CD4-positive, alpha-beta memory T cell (primary cell): ENCODE data around the gene USP14. TPM values are rescaled to one million over a fixed set of nuclear protein-coding genes. Genes with fewer than 3 reads are reported as not detected.
"Not testable (repeated sequence)": the region's sequence is repeated elsewhere in the genome, so short reads cannot be mapped to it uniquely, and the experiment has no call there.

Experiments used
- CTCF ChIA-PET: fragments of 350-600 bp; sonication (Branson Sonifier 250); formaldehyde crosslinking; loops from one replicate; lab custom pipeline; 2021; ENCODE audit warnings: inconsistent platforms; ENCODE audit not compliant: partially characterized antibody; lab: Charles Lee
- POLR2A ChIA-PET: fragments of 350-600 bp; sonication (Branson Sonifier 250); formaldehyde crosslinking; loops from one replicate; lab custom pipeline; 2021; ENCODE audit not compliant: partially characterized antibody; lab: Charles Lee
- DNase-seq, 5 donors: peaks; one replicate each; pipeline versions ENCODE4 v3.0.0 to v3.0.0-alpha.2; 2020 to 2022; ENCODE audit warnings: mixed read lengths in 1 of 5
- H3K27ac ChIP-seq: one replicate; pipeline ENCODE4 v1.7.0; 2013; ENCODE audit warnings: low read depth, low read length
- H3K27me3 ChIP-seq: 2 replicates; pipeline ENCODE4 v1.7.0; 2013; ENCODE audit warnings: mild to moderate bottlenecking, low read length, moderate library complexity; ENCODE audit not compliant: insufficient read depth
- H3K36me3 ChIP-seq: 2 replicates; pipeline ENCODE4 v1.7.0; 2013; ENCODE audit warnings: mild to moderate bottlenecking, low read length, moderate library complexity; ENCODE audit not compliant: insufficient read depth
- H3K4me1 ChIP-seq: 2 replicates; pipeline ENCODE4 v1.7.0; 2013; ENCODE audit warnings: mild to moderate bottlenecking, low read length, moderate library complexity; ENCODE audit not compliant: insufficient read depth
- H3K4me3 ChIP-seq, 2 donors: one replicate each; pipeline ENCODE4 v1.7.0; 2013; ENCODE audit warnings: low read length in 2 of 2, mild to moderate bottlenecking in 1 of 2
- H3K9me3 ChIP-seq, 2 donors: one replicate each; pipeline ENCODE4 v1.7.0; 2013; ENCODE audit warnings: low read length in 2 of 2, control low read depth in 1 of 2; ENCODE audit not compliant: control insufficient read depth in 1 of 2
- H3K27ac Mint-ChIP-seq, 7 donors: one replicate each; pipeline ENCODE4 v1.8.0; 2020 to 2021; ENCODE audit warnings: mixed read lengths in 7 of 7, mild to moderate bottlenecking in 6 of 7, inconsistent platforms in 3 of 7, moderate library complexity in 3 of 7
- H3K27me3 Mint-ChIP-seq, 2 donors: one replicate each; pipeline ENCODE4 v1.8.0; 2020 to 2021; ENCODE audit warnings: mixed read lengths in 2 of 2
- H3K36me3 Mint-ChIP-seq, 2 donors: one replicate each; pipeline ENCODE4 v1.8.0; 2020 to 2021; ENCODE audit warnings: mixed read lengths in 2 of 2, inconsistent platforms in 1 of 2, mild to moderate bottlenecking in 1 of 2
- H3K4me1 Mint-ChIP-seq, 4 donors: one replicate each; pipeline ENCODE4 v1.8.0; 2020 to 2021; ENCODE audit warnings: mixed read lengths in 4 of 4, mild to moderate bottlenecking in 1 of 4
- H3K4me3 Mint-ChIP-seq, 8 donors: one replicate each; pipeline ENCODE4 v1.8.0; 2020 to 2021; ENCODE audit warnings: mixed read lengths in 8 of 8, mild to moderate bottlenecking in 7 of 8, moderate library complexity in 6 of 8, inconsistent platforms in 3 of 8
- H3K9me3 Mint-ChIP-seq, 8 donors: one replicate each; pipeline ENCODE4 v1.8.0; 2020 to 2021; ENCODE audit warnings: mixed read lengths in 8 of 8, mild to moderate bottlenecking in 5 of 8, inconsistent platforms in 3 of 8, moderate library complexity in 1 of 8
- intact Hi-C: fragments of 100-400 bp; cut with micrococcal nuclease; formaldehyde crosslinking; loops from one replicate; pipeline ENCODE4 v1.15.1; 2023
- polyA plus RNA-seq, 2 donors: library from polyadenylated mRNA; unstranded; fragments of 300-500 nt; fragmentation: Illumina TruSeq; gene quantifications; one replicate each; pipeline ENCODE4 v1.2.3, GENCODE V29; 2021
- total RNA-seq, 2 experiments: library from RNA; stranded (reverse); gene quantifications; one replicate each; pipeline ENCODE4 v1.2.3, GENCODE V29; 2021

Gene USP14
- total and polyA plus RNA-seq, 4 experiments from 2014 or later, result 33.3 to 55.9 (median 43.1) TPM

DNA sequence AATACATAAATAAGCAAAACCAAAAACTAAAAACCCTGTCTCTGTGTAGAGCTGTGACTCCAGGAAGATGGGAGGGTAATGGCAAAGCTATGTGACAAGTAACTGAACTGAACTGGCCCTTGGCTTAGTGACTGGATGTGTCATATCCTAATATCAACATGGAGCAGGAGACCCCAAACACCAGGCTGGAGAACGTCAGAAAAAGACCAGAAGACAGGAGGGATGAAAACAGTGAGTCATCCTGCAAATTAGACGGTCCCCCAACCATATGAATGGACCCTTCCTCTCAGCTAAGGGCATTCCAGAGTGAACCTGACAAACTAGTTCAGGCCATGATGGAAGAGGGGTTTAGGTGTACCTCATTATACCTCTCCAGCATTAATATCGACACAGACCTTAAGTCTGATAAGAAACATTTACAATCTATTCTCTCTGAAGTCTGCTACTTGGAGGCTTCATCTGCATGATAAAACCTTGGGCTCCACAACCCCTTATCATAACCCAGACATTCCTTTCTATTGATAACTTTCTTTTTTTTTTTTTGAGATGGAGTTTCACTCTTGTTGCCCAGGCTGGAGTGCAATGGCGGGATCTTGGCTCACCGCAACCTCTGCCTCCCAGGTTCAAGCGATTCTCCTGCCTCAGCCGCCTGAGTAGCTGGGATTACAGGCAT, 15.6 kb upstream of the USP14 start:
- H3K36me3 Mint-ChIP-seq, H3K27me3 Mint-ChIP-seq, H3K9me3 Mint-ChIP-seq, H3K4me3 Mint-ChIP-seq, H3K27me3 ChIP-seq, H3K4me1 ChIP-seq, H3K27ac ChIP-seq, CTCF ChIA-PET, intact Hi-C loops, H3K4me1 Mint-ChIP-seq, H3K36me3 ChIP-seq, DNase-seq, H3K4me3 ChIP-seq, H3K9me3 ChIP-seq, POLR2A ChIA-PET, H3K27ac Mint-ChIP-seq: not testable (repeated sequence)

DNA sequence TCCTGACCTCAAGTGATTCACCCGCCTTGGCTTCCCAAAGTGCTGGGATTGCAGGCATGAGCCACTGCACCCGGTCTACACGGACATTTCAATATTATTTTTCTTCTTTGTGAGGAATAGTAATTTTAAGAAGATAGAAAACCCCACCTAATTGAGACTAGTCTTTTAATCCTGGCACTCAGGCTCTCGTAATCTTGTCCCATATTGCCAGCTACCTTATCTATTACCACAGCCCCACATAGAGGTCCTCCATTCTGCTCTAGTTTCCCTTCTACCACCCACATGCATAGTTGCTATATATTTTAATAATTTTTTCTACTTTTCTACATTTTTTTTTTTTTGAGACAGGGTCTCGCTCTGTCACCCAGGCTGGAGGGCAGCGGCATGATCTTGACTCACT, 9.5 kb upstream of the USP14 start:
- ChIA-PET CTCF (no interaction called here), POLR2A (interaction anchor here (0.7 kb wide), 1 partner anchor 119 kb away, joined by 3 read pairs; the partner anchor contains the start of gene THOC1)
- Histone ChIP-seq H3K4me3 (no peak overlapping the region), H3K36me3 (no peaks in the 10 kb centered on the region), H3K4me1 (no peaks in the 10 kb centered on the region), H3K9me3 (no peaks in the 10 kb centered on the region), H3K27me3 (no peaks in the 10 kb centered on the region), H3K27ac (no peak overlapping the region)
- Mint-ChIP-seq H3K9me3 (no peaks in the 10 kb centered on the region), H3K27ac (no peak overlapping the region), H3K36me3 (no peaks in the 10 kb centered on the region), H3K4me1 (no peaks in the 10 kb centered on the region), H3K4me3 (no peak overlapping the region), H3K27me3 (peaks cover 2 to 10% of the 10 kb centered on the region in 2 donors)
- DNase-seq, result no peak
- intact Hi-C loops, result no loop called here

DNA sequence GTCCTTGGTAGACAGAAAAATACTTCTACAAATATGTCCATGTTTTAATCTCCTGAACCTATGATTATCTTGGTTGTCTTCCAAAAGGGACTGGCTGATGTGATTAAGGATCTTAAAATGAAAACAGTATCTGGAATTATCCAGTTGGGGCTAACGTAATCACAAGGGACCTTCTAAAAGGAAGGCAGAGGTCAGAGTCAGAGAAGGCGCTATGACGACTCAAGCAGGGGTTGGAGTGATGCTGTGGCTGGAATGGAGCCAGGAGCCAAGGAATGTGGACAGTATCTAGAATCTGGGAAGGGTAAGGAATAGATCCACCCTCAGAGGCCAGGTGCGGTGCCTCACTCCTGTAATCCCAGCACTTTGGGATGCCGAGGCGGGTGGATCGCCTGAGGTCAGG, 4.2 kb upstream of the USP14 start:
- H3K4me3 Mint-ChIP-seq, result no peak overlapping the region
- H3K36me3 Mint-ChIP-seq, result peaks cover 0 to 4% of the 10 kb centered on the region in 2 donors
- POLR2A ChIA-PET, result no interaction called here
- peaks cover 3 to 8% (median 4%) of the 10 kb centered on the region in 4 donors for H3K4me1 Mint-ChIP-seq
- Histone ChIP-seq H3K27ac (no peak overlapping the region), H3K4me1 (peaks cover 5% of the 10 kb centered on the region), H3K4me3 (no peak overlapping the region), H3K36me3 (no peaks in the 10 kb centered on the region), H3K9me3 (no peaks in the 10 kb centered on the region), H3K27me3 (no peaks in the 10 kb centered on the region)
- no peaks in the 10 kb centered on the region for H3K9me3 Mint-ChIP-seq
- peaks cover 0 to 8% of the 10 kb centered on the region in 2 donors for H3K27me3 Mint-ChIP-seq
- CTCF ChIA-PET, result no interaction called here
- no peak overlapping the region for H3K27ac Mint-ChIP-seq
- intact Hi-C loops, result no loop called here
- DNase-seq, result no peak

DNA sequence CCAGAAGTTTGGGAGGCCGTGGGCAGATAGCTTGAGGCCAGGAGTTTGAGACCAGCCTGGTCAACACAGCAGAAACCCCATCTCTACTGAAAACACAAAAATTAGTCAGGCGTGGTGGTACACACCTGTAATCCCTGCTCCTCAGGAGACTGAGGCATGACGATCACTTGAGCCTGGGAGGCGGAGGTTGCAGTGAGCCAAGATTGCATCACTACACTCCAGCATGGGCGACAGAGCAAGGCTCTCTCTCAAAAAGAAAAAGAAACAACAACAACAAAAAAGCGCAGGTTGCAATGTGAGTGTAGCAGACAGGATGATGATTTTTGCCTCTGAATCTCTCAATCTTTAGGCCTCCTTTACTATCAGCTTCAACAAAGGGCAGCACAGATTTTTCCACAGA, 2.7 kb upstream of the USP14 start:
- Mint-ChIP-seq H3K27ac (peak overlapping the region in 1 of 7 donors; percentile 74), H3K4me3 (no peak overlapping the region), H3K27me3 (peaks cover 0 to 4% of the 10 kb centered on the region in 2 donors), H3K36me3 (peaks cover 0 to 6% of the 10 kb centered on the region in 2 donors), H3K4me1 (peaks cover 11 to 21% (median 13%) of the 10 kb centered on the region in 4 donors), H3K9me3 (no peaks in the 10 kb centered on the region)
- POLR2A ChIA-PET, result interaction anchor here (1.2 to 1.4 kb wide), 2 partner anchors 42 to 112 kb away, joined by 3 to 6 read pairs; partner anchors contain the start of gene THOC1
- Histone ChIP-seq H3K36me3 (no peaks in the 10 kb centered on the region), H3K27ac (no peak overlapping the region), H3K9me3 (no peaks in the 10 kb centered on the region), H3K4me3 (no peak overlapping the region), H3K4me1 (peaks cover 21% of the 10 kb centered on the region), H3K27me3 (no peaks in the 10 kb centered on the region)
- CTCF ChIA-PET, result no interaction called here
- intact Hi-C loops, result no loop called here
- no peak for DNase-seq

DNA sequence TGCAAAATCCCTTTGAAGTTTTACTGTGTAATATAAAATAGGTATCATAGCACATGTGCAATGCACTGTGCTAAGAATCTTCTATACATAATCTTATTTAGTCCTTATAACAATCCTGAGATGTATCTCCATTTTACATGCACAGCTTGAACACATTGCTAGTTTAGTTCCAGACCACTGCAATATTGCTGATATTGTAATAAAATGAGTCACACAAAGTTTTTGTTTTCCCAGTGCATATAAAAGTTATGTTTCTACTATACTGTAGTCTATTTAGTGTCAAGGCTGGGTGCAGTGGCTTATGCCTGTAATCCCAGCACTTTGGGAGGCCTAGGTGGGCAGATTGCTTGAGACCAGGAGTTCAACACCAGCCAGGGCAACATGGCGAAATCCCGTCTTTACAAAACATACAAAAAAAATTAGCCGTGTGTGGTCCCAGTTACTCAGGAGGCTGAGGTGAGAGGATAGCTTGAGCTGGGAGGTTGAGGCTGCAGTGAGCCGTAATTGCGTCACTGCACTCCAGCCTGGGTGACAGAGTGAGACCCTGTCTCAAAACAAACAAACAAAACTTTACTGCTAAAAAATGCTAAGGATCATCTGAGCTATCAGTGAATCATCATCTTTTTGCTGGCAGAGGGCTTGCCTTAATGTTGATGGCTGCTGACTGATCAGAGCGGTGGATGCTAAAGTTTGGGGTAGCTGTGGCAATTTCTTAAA, 1.7 kb upstream of the USP14 start:
- Mint-ChIP-seq H3K9me3 (no peaks in the 10 kb centered on the region), H3K36me3 (peaks cover 0 to 6% of the 10 kb centered on the region in 2 donors), H3K27ac (peak overlapping the region in 4 of 7 donors; percentile 15 to 88 (median 34)), H3K27me3 (peaks cover 0 to 4% of the 10 kb centered on the region in 2 donors), H3K4me3 (peak overlapping the region in 3 of 8 donors; percentile 5 to 52 (median 41)), H3K4me1 (peaks cover 15 to 29% (median 22%) of the 10 kb centered on the region in 4 donors)
- H3K27me3 ChIP-seq, result no peaks in the 10 kb centered on the region
- CTCF ChIA-PET, result interaction anchor here (1.0 kb wide), 1 partner anchor 9 kb away, joined by 4 read pairs; no protein-coding TSS in a partner anchor
- H3K4me1 ChIP-seq, result peaks cover 29% of the 10 kb centered on the region
- H3K4me3 ChIP-seq, result no peak overlapping the region
- H3K36me3 ChIP-seq, result no peaks in the 10 kb centered on the region
- no peaks in the 10 kb centered on the region for H3K9me3 ChIP-seq
- no peak for DNase-seq
- intact Hi-C loops, result no loop called here
- POLR2A ChIA-PET, result interaction anchor here (1.4 kb wide), 1 partner anchor 111 kb away, joined by 6 read pairs; the partner anchor contains the start of gene THOC1
- no peak overlapping the region for H3K27ac ChIP-seq

DNA sequence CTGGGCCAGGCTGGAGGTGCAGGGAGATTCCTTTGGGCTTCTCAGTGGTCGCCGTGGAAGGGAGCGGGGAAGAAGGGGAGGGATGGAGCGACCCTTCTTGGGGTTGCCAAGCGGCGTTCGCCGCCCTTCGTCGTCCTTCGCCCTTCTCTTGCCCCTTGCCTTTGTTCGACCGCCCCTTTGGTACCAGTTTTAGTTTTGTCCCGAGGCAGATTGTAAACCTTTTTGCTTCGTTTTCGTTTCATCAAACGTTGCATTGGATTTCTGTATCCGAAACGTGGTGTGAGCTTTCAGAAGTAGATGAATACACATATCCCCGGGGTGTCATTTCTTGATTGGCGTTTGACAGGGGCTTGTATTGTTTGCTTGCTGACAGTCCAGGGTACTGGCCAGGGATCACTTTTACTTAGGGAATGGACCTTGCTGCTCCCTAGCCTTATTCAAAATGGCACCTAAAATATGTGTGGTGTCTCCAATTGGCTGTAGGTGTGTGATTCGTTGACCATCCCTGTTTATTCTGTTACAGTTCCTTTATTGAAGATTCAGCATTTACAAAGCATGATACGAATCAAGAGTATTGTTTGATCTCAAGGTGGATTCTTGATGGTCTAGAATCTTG, 788 bp downstream of the USP14 start:
- no peaks in the 10 kb centered on the region for H3K27me3 Mint-ChIP-seq
- peaks cover 5 to 13% of the 10 kb centered on the region in 2 donors for H3K36me3 Mint-ChIP-seq
- Histone ChIP-seq H3K4me3 (peak overlapping the region; percentile 18 to 81), H3K4me1 (peaks cover 29% of the 10 kb centered on the region), H3K36me3 (peaks cover 6% of the 10 kb centered on the region), H3K9me3 (no peaks in the 10 kb centered on the region), H3K27ac (peak overlapping the region; percentile 81), H3K27me3 (no peaks in the 10 kb centered on the region)
- H3K4me1 Mint-ChIP-seq, result peaks cover 19 to 38% (median 30%) of the 10 kb centered on the region in 4 donors
- H3K4me3 Mint-ChIP-seq, result peak overlapping the region; percentile 88 to 98 (median 96)
- DNase-seq, result peak in 1 of 5 donors; percentile 3
- peak overlapping the region; percentile 78 to 98 (median 95) for H3K27ac Mint-ChIP-seq
- no peaks in the 10 kb centered on the region for H3K9me3 Mint-ChIP-seq
- ChIA-PET POLR2A (interaction anchor here (1.2 to 3.3 kb wide), 2 partner anchors 8 to 109 kb away, joined by 4 to 34 read pairs; partner anchors contain the start of gene THOC1), CTCF (no interaction called here)
- intact Hi-C loops, result no loop called here

DNA sequence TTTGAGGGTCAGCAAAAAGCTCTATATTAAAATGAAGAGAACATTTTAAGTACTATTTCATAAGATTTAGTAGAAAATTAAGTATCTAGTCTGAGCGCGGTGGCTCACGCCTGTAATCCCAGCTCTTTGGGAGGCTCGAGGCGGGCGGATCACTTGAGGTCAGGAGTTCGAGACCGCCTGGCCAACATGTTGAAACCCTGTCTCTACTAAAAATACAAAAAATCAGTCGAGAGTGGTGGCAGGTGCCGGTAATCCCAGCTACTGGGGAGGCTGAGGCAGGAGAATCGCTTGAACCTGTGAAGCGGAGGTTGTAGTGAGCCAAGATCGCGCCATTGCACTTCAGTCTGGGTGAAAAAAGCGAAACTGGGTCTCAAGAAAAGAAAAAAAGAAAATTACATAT, 1.6 kb downstream of the USP14 start:
- peak overlapping the region; percentile 81 for H3K27ac ChIP-seq
- POLR2A ChIA-PET, result interaction anchor here (3.3 kb wide), 1 partner anchor 108 kb away, joined by 34 read pairs; the partner anchor contains the start of gene THOC1
- intact Hi-C loops, result no loop called here
- no peaks in the 10 kb centered on the region for H3K9me3 Mint-ChIP-seq
- H3K9me3 ChIP-seq, result no peaks in the 10 kb centered on the region
- H3K36me3 ChIP-seq, result peaks cover 7% of the 10 kb centered on the region
- peak overlapping the region in 6 of 7 donors; percentile 12 to 96 (median 84) for H3K27ac Mint-ChIP-seq
- H3K4me3 ChIP-seq, result no peak overlapping the region
- CTCF ChIA-PET, result no interaction called here
- H3K4me1 Mint-ChIP-seq, result peaks cover 20 to 38% (median 30%) of the 10 kb centered on the region in 4 donors
- H3K4me3 Mint-ChIP-seq, result peak overlapping the region; percentile 26 to 98 (median 96)
- peak in 1 of 5 donors; percentile 33 for DNase-seq
- H3K27me3 ChIP-seq, result no peaks in the 10 kb centered on the region
- H3K36me3 Mint-ChIP-seq, result peaks cover 7 to 15% of the 10 kb centered on the region in 2 donors
- peaks cover 29% of the 10 kb centered on the region for H3K4me1 ChIP-seq
- no peaks in the 10 kb centered on the region for H3K27me3 Mint-ChIP-seq
